HG02884 (cell line): ENCODE measurements around the gene PIP4K2A.
A peak's percentile ranks its signal among the peaks of the same experiment; 100 is the strongest.
"Not testable (repeated sequence)": the region's sequence is repeated elsewhere in the genome, so short reads cannot be mapped to it uniquely, and the experiment has no call there.

Source experiments
- ATAC-seq: cut with Tn5 transposase; IDR thresholded peaks from one replicate; pipeline ENCODE4 v1.9.1; 2021; ENCODE audit warnings: mild to moderate bottlenecking, moderate library complexity; ENCODE audit not compliant: unreplicated experiment

The PIP4K2A gene

GRCh38 chr10:22719406-22720042, 5.1 kb upstream of the PIP4K2A start:
- ATAC-seq = no peak

GRCh38 chr10:22718659-22719058, 4.3 kb upstream of the PIP4K2A start:
- ATAC-seq = not testable (repeated sequence)

- no peak for ATAC-seq
These were observed 3.4 kb upstream of the PIP4K2A start for GRCh38 chr10:22717728-22718127.

- no peak for ATAC-seq
These were observed 2.6 kb upstream of the PIP4K2A start for GRCh38 chr10:22716943-22717342.

- no peak for ATAC-seq
These were observed 880 bp upstream of the PIP4K2A start for GRCh38 chr10:22715290-22715625.

GRCh38 chr10:22713853-22714478, 412 bp downstream of the PIP4K2A start:
- peak; percentile 23 for ATAC-seq

- ATAC-seq = no peak
These were observed 1.2 kb downstream of the PIP4K2A start for GRCh38 chr10:22712956-22713852.

GRCh38 chr10:22712211-22712955, 2.0 kb downstream of the PIP4K2A start:
- no peak for ATAC-seq

- no peak for ATAC-seq
These were observed 3.0 kb downstream of the PIP4K2A start for GRCh38 chr10:22711373-22711772.

- no peak for ATAC-seq
These were observed 4.1 kb downstream of the PIP4K2A start for GRCh38 chr10:22710139-22710745.

GRCh38 chr10:22708772-22709171, 5.6 kb downstream of the PIP4K2A start:
- no peak for ATAC-seq

GRCh38 chr10:22705527-22705926, 8.9 kb downstream of the PIP4K2A start:
- no peak for ATAC-seq

GRCh38 chr10:22704942-22705341, 9.4 kb downstream of the PIP4K2A start:
- ATAC-seq = peak; percentile 37

GRCh38 chr10:22704471-22704911, 9.9 kb downstream of the PIP4K2A start:
- ATAC-seq = peak; percentile 30

GRCh38 chr10:22702348-22702747, 12.0 kb downstream of the PIP4K2A start:
- no peak for ATAC-seq

GRCh38 chr10:22701132-22701826, 13.1 kb downstream of the PIP4K2A start:
- ATAC-seq = no peak

- ATAC-seq = no peak
These were observed 13.9 kb downstream of the PIP4K2A start for GRCh38 chr10:22700489-22700888.

GRCh38 chr10:22699976-22700375, 14.4 kb downstream of the PIP4K2A start:
- no peak for ATAC-seq

GRCh38 chr10:22698941-22699440, 15.4 kb downstream of the PIP4K2A start:
- no peak for ATAC-seq

GRCh38 chr10:22697800-22698199, 16.6 kb downstream of the PIP4K2A start:
- ATAC-seq = no peak
